Liver (tissue), 9 donors: Measurements from ENCODE around the gene BMP7. TPM values are rescaled to one million over a fixed set of nuclear protein-coding genes. Genes with fewer than 3 reads are reported as not detected.

Experiments used
- DNase-seq: peaks from one replicate; pipeline ENCODE4 v3.0.0-alpha.2; 2017; ENCODE audit warnings: low spot score
- H3K27ac ChIP-seq, 2 donors: one replicate each; pipeline ENCODE4 v1.7.0; 2013; ENCODE audit warnings: inconsistent platforms in 2 of 2, low read length in 2 of 2, control low read depth in 1 of 2, low read depth in 1 of 2, mild to moderate bottlenecking in 1 of 2
- H3K27me3 ChIP-seq, 4 donors: one replicate each; pipeline versions ENCODE4 v1.6.1 to v1.7.0; 2013; ENCODE audit warnings: low read length in 3 of 4, inconsistent platforms in 1 of 4, mild to moderate bottlenecking in 1 of 4, moderate library complexity in 1 of 4; ENCODE audit not compliant: control insufficient read depth in 4 of 4, insufficient read depth in 4 of 4
- H3K36me3 ChIP-seq, 4 donors: one replicate each; pipeline versions ENCODE4 v1.6.1 to v1.7.0; 2013; ENCODE audit warnings: low read length in 3 of 4, mild to moderate bottlenecking in 3 of 4, low read depth in 1 of 4, moderate library complexity in 1 of 4; ENCODE audit not compliant: control insufficient read depth in 4 of 4, insufficient read depth in 3 of 4
- H3K4me1 ChIP-seq, 4 donors: one replicate each; pipeline versions ENCODE4 v1.6.1 to v1.7.0; 2013; ENCODE audit warnings: low read length in 3 of 4, mild to moderate bottlenecking in 3 of 4, moderate library complexity in 1 of 4; ENCODE audit not compliant: control insufficient read depth in 4 of 4, insufficient read depth in 4 of 4
- H3K4me3 ChIP-seq, 3 donors: one replicate each; pipeline versions ENCODE4 v1.6.1 to v1.7.0; 2013; ENCODE audit warnings: low read length in 3 of 3, control low read depth in 1 of 3, low read depth in 1 of 3, mild to moderate bottlenecking in 1 of 3
- H3K9ac ChIP-seq, 2 donors: one replicate each; pipeline ENCODE4 v1.7.0; 2013; ENCODE audit warnings: low read length in 2 of 2, mild to moderate bottlenecking in 2 of 2, moderate library complexity in 2 of 2, control low read depth in 1 of 2, low read depth in 1 of 2
- H3K9me3 ChIP-seq, 4 donors: one replicate each; pipeline versions ENCODE4 v1.6.1 to v1.7.0; 2013; ENCODE audit warnings: low read length in 3 of 4; ENCODE audit not compliant: control insufficient read depth in 4 of 4
- ATF3 ChIP-seq: IDR thresholded peaks from 2 replicates; pipeline ENCODE4 v1.6.1; 2016; ENCODE audit warnings: antibody characterized with exemption
- CTCF ChIP-seq: fragments of 150-350 bp; IDR thresholded peaks from 2 replicates; pipeline ENCODE4 v1.5.1; 2017; ENCODE audit warnings: improper control_type of control experiment, low read depth, low read length; ENCODE audit not compliant: missing input control
- EGR1 ChIP-seq, 2 donors: IDR thresholded peaks; 2 replicates each; pipeline ENCODE4 v1.6.1; 2016 to 2018; ENCODE audit warnings: antibody characterized with exemption in 2 of 2, low read depth in 2 of 2
- FOXA1 ChIP-seq: IDR thresholded peaks from 2 replicates; pipeline ENCODE4 v1.6.1; 2016; ENCODE audit warnings: antibody characterized with exemption
- FOXA2 ChIP-seq: IDR thresholded peaks from 2 replicates; pipeline ENCODE4 v1.6.1; 2016; ENCODE audit warnings: antibody characterized with exemption
- GABPA ChIP-seq, 2 donors: IDR thresholded peaks in 1 of 2; conservative IDR thresholded peaks in 1 of 2; 2 replicates each; pipeline ENCODE4 v1.6.1; 2016; ENCODE audit warnings: antibody characterized with exemption in 2 of 2, mild to moderate bottlenecking in 1 of 2, moderate library complexity in 1 of 2
- HNF4G ChIP-seq: IDR thresholded peaks from 2 replicates; pipeline ENCODE4 v1.6.1; 2016; ENCODE audit warnings: antibody characterized with exemption
- JUND ChIP-seq, 2 donors: IDR thresholded peaks; 2 replicates each; pipeline ENCODE4 v1.6.1; 2016; ENCODE audit warnings: antibody characterized with exemption in 2 of 2
- RXRA ChIP-seq, 2 donors: IDR thresholded peaks; 2 replicates each; pipeline ENCODE4 v1.6.1; 2017 to 2018; ENCODE audit warnings: antibody characterized with exemption in 2 of 2, mild to moderate bottlenecking in 1 of 2
- SP1 ChIP-seq: IDR thresholded peaks from 2 replicates; pipeline ENCODE4 v1.6.1; 2018; ENCODE audit warnings: antibody characterized with exemption, mild to moderate bottlenecking
- TAF1 ChIP-seq: conservative IDR thresholded peaks from 2 replicates; pipeline ENCODE4 v1.6.1; 2016; ENCODE audit warnings: antibody characterized with exemption, mild to moderate bottlenecking
- YY1 ChIP-seq: IDR thresholded peaks from 2 replicates; pipeline ENCODE4 v1.6.1; 2016; ENCODE audit warnings: antibody characterized with exemption, mild to moderate bottlenecking
- WGBS: extraction: QIAGEN DNeasy Blood & Tissue Kit; methylation state at CpG from one replicate; pipeline ENCODE4 v1.1.7; 2013; 5-methylcytosine and 5-hydroxymethylcytosine counted together
- polyA plus RNA-seq, 2 donors: library from polyadenylated mRNA; stranded (reverse) in 1 of 2; unstranded in 1 of 2; fragments of 200-250 nt in 1 of 2; fragments of >200 nt in 1 of 2; fragmentation: Nextera tagmentation in 1 of 2; extraction: Ambion mirVana in 1 of 2; gene quantifications; one replicate each; pipeline versions ENCODE4 v1.2.1 to v1.2.3, GENCODE V29; 2013 to 2015
- total RNA-seq, 2 donors: library from RNA; depleted of rRNA; stranded (reverse); fragments of >200 nt; gene quantifications; one replicate each; pipeline ENCODE4 v1.2.3, GENCODE V29; 2014
- TF ChIP-seq, protein P1 (sequence below): IDR thresholded peaks from 2 replicates; pipeline ENCODE4 v1.6.1; 2016; ENCODE audit warnings: antibody characterized with exemption
- TF ChIP-seq, protein P2 (sequence below): IDR thresholded peaks from 2 replicates; pipeline ENCODE4 v1.6.1; 2016; ENCODE audit warnings: antibody characterized with exemption, mild to moderate bottlenecking
- TF ChIP-seq, protein P3 (sequence below): IDR thresholded peaks from 2 replicates; pipeline ENCODE4 v1.6.1; 2016; ENCODE audit warnings: antibody characterized with exemption
- donor health status: healthy.
- donor health status: healthy.
- donor health status: healthy.
- donor health status: healthy.
- donor health status: healthy.

The BMP7 gene
- total and polyA plus RNA-seq, 4 donors: not detected

DNA sequence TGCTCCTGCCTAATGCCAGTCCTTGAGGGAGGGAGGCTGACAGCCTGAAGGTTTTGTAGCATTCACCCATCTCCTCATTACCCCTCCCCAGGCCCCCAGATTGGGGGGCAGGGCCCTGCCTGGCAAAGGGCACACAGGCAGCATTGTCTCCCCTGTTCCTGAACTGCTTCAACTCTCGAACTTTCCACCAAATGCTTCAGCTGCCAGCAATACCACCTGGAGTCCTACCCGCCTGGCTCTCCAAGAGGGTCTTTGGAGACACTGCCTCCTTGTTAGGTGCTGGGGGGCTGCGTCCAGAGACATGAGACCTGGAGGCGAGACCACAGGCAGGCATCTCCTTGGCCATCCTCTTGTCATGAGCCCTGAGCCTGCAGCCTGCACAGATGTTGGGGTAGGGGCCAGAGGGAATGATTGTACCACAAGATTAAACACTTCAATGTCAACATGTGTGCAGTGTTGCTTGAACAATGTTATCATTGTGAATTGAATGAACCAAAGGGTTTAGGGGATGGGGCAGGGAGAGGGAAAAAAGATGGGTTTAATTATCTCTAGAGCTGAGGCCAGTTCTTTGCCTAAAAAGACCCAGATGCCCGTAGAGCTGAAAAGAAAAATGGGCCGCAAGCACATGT lies 25.0 kb downstream of the BMP7 start:
- Histone ChIP-seq H3K36me3 (no peaks in the 10 kb centered on the region), H3K4me3 (no peak overlapping the region), H3K9me3 (no peaks in the 10 kb centered on the region), H3K27ac (no peak overlapping the region), H3K9ac (no peak overlapping the region), H3K4me1 (no peaks in the 10 kb centered on the region), H3K27me3 (peaks cover 0 to 4% (median 1%) of the 10 kb centered on the region in 4 donors)
- no peak for DNase-seq
- TF ChIP-seq FOXA1 (no peak), ATF3 (no peak), JUND (IDR thresholded peaks at IDR 0.05) (no peak), CTCF (no peak), YY1 (no peak), EGR1 (IDR thresholded peaks at IDR 0.05; ENCODE audit: low read depth in 2 of 2) (no peak), GABPA (IDR thresholded peaks at IDR 0.05 in 1 of 2, conservative IDR thresholded peaks at IDR 0.05 in 1 of 2) (no peak), FOXA2 (no peak)
- TF ChIP-seq, protein P1, sequence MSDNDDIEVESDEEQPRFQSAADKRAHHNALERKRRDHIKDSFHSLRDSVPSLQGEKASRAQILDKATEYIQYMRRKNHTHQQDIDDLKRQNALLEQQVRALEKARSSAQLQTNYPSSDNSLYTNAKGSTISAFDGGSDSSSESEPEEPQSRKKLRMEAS: no peak
- TF ChIP-seq, protein P2, sequence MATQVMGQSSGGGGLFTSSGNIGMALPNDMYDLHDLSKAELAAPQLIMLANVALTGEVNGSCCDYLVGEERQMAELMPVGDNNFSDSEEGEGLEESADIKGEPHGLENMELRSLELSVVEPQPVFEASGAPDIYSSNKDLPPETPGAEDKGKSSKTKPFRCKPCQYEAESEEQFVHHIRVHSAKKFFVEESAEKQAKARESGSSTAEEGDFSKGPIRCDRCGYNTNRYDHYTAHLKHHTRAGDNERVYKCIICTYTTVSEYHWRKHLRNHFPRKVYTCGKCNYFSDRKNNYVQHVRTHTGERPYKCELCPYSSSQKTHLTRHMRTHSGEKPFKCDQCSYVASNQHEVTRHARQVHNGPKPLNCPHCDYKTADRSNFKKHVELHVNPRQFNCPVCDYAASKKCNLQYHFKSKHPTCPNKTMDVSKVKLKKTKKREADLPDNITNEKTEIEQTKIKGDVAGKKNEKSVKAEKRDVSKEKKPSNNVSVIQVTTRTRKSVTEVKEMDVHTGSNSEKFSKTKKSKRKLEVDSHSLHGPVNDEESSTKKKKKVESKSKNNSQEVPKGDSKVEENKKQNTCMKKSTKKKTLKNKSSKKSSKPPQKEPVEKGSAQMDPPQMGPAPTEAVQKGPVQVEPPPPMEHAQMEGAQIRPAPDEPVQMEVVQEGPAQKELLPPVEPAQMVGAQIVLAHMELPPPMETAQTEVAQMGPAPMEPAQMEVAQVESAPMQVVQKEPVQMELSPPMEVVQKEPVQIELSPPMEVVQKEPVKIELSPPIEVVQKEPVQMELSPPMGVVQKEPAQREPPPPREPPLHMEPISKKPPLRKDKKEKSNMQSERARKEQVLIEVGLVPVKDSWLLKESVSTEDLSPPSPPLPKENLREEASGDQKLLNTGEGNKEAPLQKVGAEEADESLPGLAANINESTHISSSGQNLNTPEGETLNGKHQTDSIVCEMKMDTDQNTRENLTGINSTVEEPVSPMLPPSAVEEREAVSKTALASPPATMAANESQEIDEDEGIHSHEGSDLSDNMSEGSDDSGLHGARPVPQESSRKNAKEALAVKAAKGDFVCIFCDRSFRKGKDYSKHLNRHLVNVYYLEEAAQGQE: no peak
- WGBS: 78% methylated on average over 6 of the region's 6 CpGs

DNA sequence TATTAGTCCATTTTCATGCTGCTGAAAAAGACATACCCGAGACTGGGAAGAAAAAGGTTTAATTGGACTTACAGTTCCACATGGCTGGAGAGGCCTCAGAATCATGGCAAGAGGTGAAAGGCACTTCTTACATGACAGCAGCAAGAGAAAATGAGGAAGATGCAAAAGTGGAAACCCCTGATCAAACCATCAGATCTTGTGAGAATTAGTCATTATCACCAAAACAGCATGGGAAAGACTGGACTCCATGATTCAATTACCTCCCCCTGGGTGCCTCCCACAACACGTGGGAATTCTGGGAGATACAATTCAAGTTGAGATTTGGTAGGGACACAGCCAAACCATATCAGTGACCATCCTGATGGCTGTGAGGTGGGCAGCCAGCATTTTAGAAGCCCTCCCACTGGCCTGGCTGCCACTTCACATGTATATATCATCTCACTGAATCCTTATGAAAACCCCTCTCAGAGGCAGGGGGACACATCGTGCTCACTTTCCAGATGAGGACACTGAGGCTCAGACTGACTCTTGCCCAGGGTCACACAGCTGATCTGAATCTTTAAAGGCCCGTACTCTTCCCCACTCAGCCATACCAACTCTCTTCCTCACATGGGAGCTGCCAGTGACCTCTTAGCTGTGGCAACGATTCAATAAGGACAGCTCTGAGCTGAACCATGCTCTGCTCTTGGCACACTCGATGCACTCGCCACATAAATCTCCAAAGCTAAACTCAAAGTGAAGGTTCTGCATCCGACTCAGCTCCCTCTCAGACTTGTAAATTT lies 25.7 kb downstream of the BMP7 start:
- no peak for DNase-seq
- no peaks in the 10 kb centered on the region for H3K9me3 ChIP-seq
- H3K9ac ChIP-seq: no peak overlapping the region
- 76% methylated on average over 8 of the region's 8 CpGs for WGBS
- no peaks in the 10 kb centered on the region for H3K36me3 ChIP-seq
- H3K27me3 ChIP-seq: peaks cover 0 to 6% (median 2%) of the 10 kb centered on the region in 4 donors
- H3K4me3 ChIP-seq: no peak overlapping the region
- H3K4me1 ChIP-seq: no peaks in the 10 kb centered on the region
- no peak overlapping the region for H3K27ac ChIP-seq
- TF ChIP-seq, protein P2: no peak
- TF ChIP-seq, protein P1: no peak
- TF ChIP-seq FOXA1 (no peak), EGR1 (IDR thresholded peaks at IDR 0.05; ENCODE audit: low read depth in 2 of 2) (no peak), HNF4G (no peak), RXRA (IDR thresholded peaks at IDR 0.05) (no peak), TAF1 (no peak), CTCF (no peak), YY1 (no peak), FOXA2 (no peak), SP1 (no peak)
- TF ChIP-seq, protein P3, sequence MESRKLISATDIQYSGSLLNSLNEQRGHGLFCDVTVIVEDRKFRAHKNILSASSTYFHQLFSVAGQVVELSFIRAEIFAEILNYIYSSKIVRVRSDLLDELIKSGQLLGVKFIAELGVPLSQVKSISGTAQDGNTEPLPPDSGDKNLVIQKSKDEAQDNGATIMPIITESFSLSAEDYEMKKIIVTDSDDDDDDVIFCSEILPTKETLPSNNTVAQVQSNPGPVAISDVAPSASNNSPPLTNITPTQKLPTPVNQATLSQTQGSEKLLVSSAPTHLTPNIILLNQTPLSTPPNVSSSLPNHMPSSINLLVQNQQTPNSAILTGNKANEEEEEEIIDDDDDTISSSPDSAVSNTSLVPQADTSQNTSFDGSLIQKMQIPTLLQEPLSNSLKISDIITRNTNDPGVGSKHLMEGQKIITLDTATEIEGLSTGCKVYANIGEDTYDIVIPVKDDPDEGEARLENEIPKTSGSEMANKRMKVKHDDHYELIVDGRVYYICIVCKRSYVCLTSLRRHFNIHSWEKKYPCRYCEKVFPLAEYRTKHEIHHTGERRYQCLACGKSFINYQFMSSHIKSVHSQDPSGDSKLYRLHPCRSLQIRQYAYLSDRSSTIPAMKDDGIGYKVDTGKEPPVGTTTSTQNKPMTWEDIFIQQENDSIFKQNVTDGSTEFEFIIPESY: no peak
